Astrocyte (in vitro differentiated cells and primary cell): ENCODE results near the gene PARL. TPM values are rescaled to one million over a fixed set of nuclear protein-coding genes. Genes with fewer than 3 reads are reported as not detected.

Experiments
- DNase-seq: peaks from one replicate; pipeline ENCODE4 v3.0.0-alpha.2; 2010; ENCODE audit warnings: low read depth
- FAIRE-seq: peaks from 2 replicates; lab custom pipeline; 2011; peaks lifted over from hg19 to GRCh38; lab: Jason Lieb, UNC
- H2AFZ ChIP-seq: 2 replicates; pipeline ENCODE4 v1.6.0; 2012; ENCODE audit warnings: low read depth, low read length, inconsistent platforms
- H3K27ac ChIP-seq: 2 replicates; pipeline ENCODE4 v1.5.1; 2011; ENCODE audit warnings: low read depth, low read length, inconsistent platforms
- H3K27me3 ChIP-seq: 2 replicates; pipeline ENCODE4 v1.6.0; 2011; ENCODE audit warnings: low read length, inconsistent platforms; ENCODE audit not compliant: insufficient read depth
- H3K36me3 ChIP-seq: 2 replicates; pipeline ENCODE4 v1.5.1; 2011; ENCODE audit warnings: low read length, inconsistent platforms; ENCODE audit not compliant: insufficient read depth
- H3K4me1 ChIP-seq: 2 replicates; pipeline ENCODE4 v1.5.1; 2011; ENCODE audit warnings: low read length, inconsistent platforms; ENCODE audit not compliant: insufficient read depth
- H3K4me2 ChIP-seq: 2 replicates; pipeline ENCODE4 v1.6.0; 2012; ENCODE audit warnings: low read length, inconsistent platforms
- H3K4me3 ChIP-seq: 2 replicates; pipeline ENCODE4 v1.5.1; 2011; ENCODE audit warnings: low read depth, mild to moderate bottlenecking, low read length, inconsistent platforms; ENCODE audit not compliant: insufficient read depth
- H3K79me2 ChIP-seq: 2 replicates; pipeline ENCODE4 v1.6.0; 2012; ENCODE audit warnings: mild to moderate bottlenecking, low read length, inconsistent platforms; ENCODE audit not compliant: insufficient read depth
- H3K9ac ChIP-seq: 2 replicates; pipeline ENCODE4 v1.6.0; 2012; ENCODE audit warnings: mild to moderate bottlenecking, low read length, inconsistent platforms
- H3K9me3 ChIP-seq: 2 replicates; pipeline ENCODE4 v1.5.1; 2012; ENCODE audit warnings: low read depth, mild to moderate bottlenecking, low read length, inconsistent platforms; ENCODE audit not compliant: insufficient read depth
- H4K20me1 ChIP-seq: 2 replicates; pipeline ENCODE4 v1.6.0; 2012; ENCODE audit warnings: low read length, inconsistent platforms; ENCODE audit not compliant: insufficient read depth
- H3K27ac Mint-ChIP-seq: one replicate; pipeline ENCODE4 v1.8.0; 2021; ENCODE audit warnings: mild to moderate bottlenecking, mixed read lengths; ENCODE audit not compliant: unreplicated experiment
- H3K27me3 Mint-ChIP-seq: one replicate; pipeline ENCODE4 v1.8.0; 2021; ENCODE audit warnings: low read depth, mixed read lengths; ENCODE audit not compliant: unreplicated experiment
- H3K36me3 Mint-ChIP-seq: one replicate; pipeline ENCODE4 v1.8.0; 2021; ENCODE audit warnings: low read depth, mixed read lengths; ENCODE audit not compliant: unreplicated experiment
- H3K4me1 Mint-ChIP-seq: one replicate; pipeline ENCODE4 v1.8.0; 2021; ENCODE audit warnings: low read depth, mixed read lengths; ENCODE audit not compliant: unreplicated experiment
- H3K4me3 Mint-ChIP-seq: one replicate; pipeline ENCODE4 v1.8.0; 2021; ENCODE audit warnings: mild to moderate bottlenecking, moderate library complexity, mixed read lengths; ENCODE audit not compliant: unreplicated experiment
- H3K9me3 Mint-ChIP-seq: one replicate; pipeline ENCODE4 v1.8.0; 2021; ENCODE audit warnings: mild to moderate bottlenecking, mixed read lengths; ENCODE audit not compliant: unreplicated experiment
- CTCF ChIP-seq: IDR thresholded peaks from 2 replicates; pipeline ENCODE4 v1.5.1; 2011; ENCODE audit warnings: low read depth, mild to moderate bottlenecking, inconsistent platforms, low read length, moderate library complexity; ENCODE audit not compliant: insufficient read depth
- EZH2 ChIP-seq: IDR thresholded peaks from 2 replicates; pipeline ENCODE4 v1.6.1; 2012; ENCODE audit warnings: mild to moderate bottlenecking, low read length, inconsistent platforms; ENCODE audit not compliant: insufficient read depth
- total RNA-seq: library from RNA; stranded (reverse); gene quantifications from 2 replicates; pipeline ENCODE4 v1.2.1, GENCODE V29; 2021

Gene PARL
- total RNA-seq, 1 donor from 2014 or later, result 64.7 TPM

- peaks cover 5% of the 10 kb centered on the region for H3K36me3 Mint-ChIP-seq
- no peaks in the 10 kb centered on the region for H3K9me3 ChIP-seq
- no peaks in the 10 kb centered on the region for H3K9me3 Mint-ChIP-seq
- DNase-seq (no peak), FAIRE-seq (no peak)
- peaks cover 3% of the 10 kb centered on the region for H3K4me1 Mint-ChIP-seq
- H3K27ac ChIP-seq, result no peak overlapping the region
- no peaks in the 10 kb centered on the region for H3K27me3 ChIP-seq
- H3K36me3 ChIP-seq, result no peaks in the 10 kb centered on the region
- H3K4me3 Mint-ChIP-seq, result no peak overlapping the region
- no peaks in the 10 kb centered on the region for H3K27me3 Mint-ChIP-seq
- H4K20me1 ChIP-seq, result peaks cover 86% of the 10 kb centered on the region
- H3K79me2 ChIP-seq, result peaks cover 89% of the 10 kb centered on the region
- no peaks in the 10 kb centered on the region for H3K4me1 ChIP-seq
- H3K4me2 ChIP-seq, result no peak overlapping the region
- H2AFZ ChIP-seq, result no peak overlapping the region
- TF ChIP-seq EZH2 (no peak), CTCF (no peak)
- H3K9ac ChIP-seq, result no peak overlapping the region
- H3K4me3 ChIP-seq, result no peak overlapping the region
- H3K27ac Mint-ChIP-seq, result no peak overlapping the region
Measured at GRCh38 chr3:183873914-183874313, 10.8 kb downstream of the PARL start.

- Histone ChIP-seq H3K27ac (no peak overlapping the region), H3K9ac (no peak overlapping the region), H3K4me2 (no peak overlapping the region), H3K4me3 (no peak overlapping the region), H3K79me2 (peaks cover 73% of the 10 kb centered on the region), H2AFZ (no peak overlapping the region), H3K9me3 (no peaks in the 10 kb centered on the region), H4K20me1 (peaks cover 83% of the 10 kb centered on the region), H3K27me3 (no peaks in the 10 kb centered on the region), H3K4me1 (no peaks in the 10 kb centered on the region), H3K36me3 (peaks cover 2% of the 10 kb centered on the region)
- no peak for FAIRE-seq
- H3K4me1 Mint-ChIP-seq, result no peaks in the 10 kb centered on the region
- H3K27ac Mint-ChIP-seq, result no peak overlapping the region
- H3K36me3 Mint-ChIP-seq, result no peaks in the 10 kb centered on the region
- TF ChIP-seq EZH2 (no peak), CTCF (no peak)
- H3K27me3 Mint-ChIP-seq, result no peaks in the 10 kb centered on the region
- no peaks in the 10 kb centered on the region for H3K9me3 Mint-ChIP-seq
- no peak overlapping the region for H3K4me3 Mint-ChIP-seq
- no peak for DNase-seq
Measured at GRCh38 chr3:183871541-183871940, 13.1 kb downstream of the PARL start.

GRCh38 chr3:183870563-183870962 is 14.1 kb downstream of the PARL start:
- Histone ChIP-seq H3K4me2 (no peak overlapping the region), H3K9ac (no peak overlapping the region), H3K9me3 (no peaks in the 10 kb centered on the region), H3K27me3 (no peaks in the 10 kb centered on the region), H3K36me3 (peaks cover 2% of the 10 kb centered on the region), H4K20me1 (peaks cover 76% of the 10 kb centered on the region), H3K27ac (no peak overlapping the region), H2AFZ (no peak overlapping the region), H3K79me2 (peaks cover 65% of the 10 kb centered on the region), H3K4me1 (no peaks in the 10 kb centered on the region), H3K4me3 (no peak overlapping the region)
- TF ChIP-seq EZH2 (no peak), CTCF (no peak)
- no peak for FAIRE-seq
- no peaks in the 10 kb centered on the region for H3K27me3 Mint-ChIP-seq
- no peaks in the 10 kb centered on the region for H3K4me1 Mint-ChIP-seq
- H3K36me3 Mint-ChIP-seq, result peaks cover 3% of the 10 kb centered on the region
- no peak for DNase-seq
- H3K4me3 Mint-ChIP-seq, result no peak overlapping the region
- H3K9me3 Mint-ChIP-seq, result no peaks in the 10 kb centered on the region
- no peak overlapping the region for H3K27ac Mint-ChIP-seq
